HG03039 (cell line): ENCODE data around the gene COL9A1.

Source experiments
- ATAC-seq: cut with Tn5 transposase; IDR thresholded peaks from one replicate; pipeline ENCODE4 v1.9.1; 2021; ENCODE audit warnings: mild to moderate bottlenecking, moderate library complexity; ENCODE audit not compliant: unreplicated experiment

Gene COL9A1

DNA sequence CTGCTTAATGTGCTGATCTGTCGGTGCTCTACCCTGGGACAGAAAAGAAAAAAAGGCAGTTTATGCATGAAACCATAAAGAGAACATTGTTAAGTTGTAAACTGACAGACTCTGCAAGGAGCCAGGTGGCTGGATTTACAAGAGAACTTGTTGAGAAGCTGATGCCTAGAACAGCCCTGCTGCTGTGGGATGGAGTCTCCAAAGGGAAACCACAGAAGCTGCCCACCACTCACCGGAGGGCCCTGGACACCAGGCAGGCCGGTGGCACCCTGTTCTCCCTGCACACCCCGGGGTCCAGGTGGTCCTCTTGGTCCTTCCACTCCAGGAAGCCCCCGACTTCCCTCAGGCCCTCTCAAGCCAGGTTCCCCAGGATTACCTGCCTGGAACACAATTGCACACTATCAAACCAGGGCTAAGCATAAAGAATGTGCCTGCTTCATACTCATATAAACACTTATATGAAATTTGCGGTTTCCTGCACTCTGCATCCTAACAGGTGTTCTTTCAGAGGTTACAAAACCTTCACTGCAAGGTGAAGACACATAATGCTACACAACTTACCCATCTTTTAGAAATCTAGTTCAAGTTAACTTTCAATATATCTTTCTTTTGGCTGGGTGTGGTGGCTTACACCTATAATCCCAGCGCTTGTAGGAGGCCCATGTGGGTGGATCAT lies 68.2 kb downstream of the COL9A1 start:
- ATAC-seq, result no peak

DNA sequence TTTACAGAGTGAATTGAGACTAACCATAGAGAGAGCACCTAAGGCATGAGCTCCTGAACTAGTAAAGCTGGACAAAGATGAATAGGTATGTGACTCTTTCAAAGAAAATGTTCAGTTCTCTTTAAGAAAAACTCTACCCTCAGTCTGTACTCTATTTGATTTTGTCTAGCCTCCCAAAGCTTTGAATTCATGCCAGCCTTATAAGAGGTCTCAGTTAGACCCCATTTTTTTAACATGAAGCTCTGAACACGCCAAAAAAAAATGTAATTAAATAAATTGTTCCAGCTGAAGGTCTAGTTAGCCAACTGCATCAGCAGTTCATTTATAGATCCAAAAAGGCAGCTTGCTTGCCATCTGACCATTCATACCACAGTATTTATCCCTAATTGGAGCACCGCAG lies 71.6 kb downstream of the COL9A1 start:
- no peak for ATAC-seq

DNA sequence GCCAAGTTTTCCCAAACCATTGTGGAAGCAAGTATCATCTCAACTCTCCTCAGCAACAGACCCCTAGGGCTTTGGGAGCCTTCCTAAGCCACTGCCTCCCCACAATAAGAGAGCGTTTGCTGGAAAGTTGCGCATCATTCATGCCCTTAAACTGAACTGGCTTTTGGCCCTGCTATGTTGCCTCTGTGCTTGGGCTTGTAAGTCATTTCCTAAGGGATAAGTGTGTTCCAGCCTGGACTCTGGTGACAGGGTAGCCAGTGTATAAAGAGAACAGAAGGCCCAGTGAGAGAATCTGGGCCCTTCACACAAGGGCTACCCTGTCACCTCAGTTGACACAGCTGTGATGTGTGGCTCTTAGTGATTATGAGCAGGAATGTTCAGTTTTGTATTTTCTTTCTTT lies 77.8 kb downstream of the COL9A1 start:
- ATAC-seq, result no peak

DNA sequence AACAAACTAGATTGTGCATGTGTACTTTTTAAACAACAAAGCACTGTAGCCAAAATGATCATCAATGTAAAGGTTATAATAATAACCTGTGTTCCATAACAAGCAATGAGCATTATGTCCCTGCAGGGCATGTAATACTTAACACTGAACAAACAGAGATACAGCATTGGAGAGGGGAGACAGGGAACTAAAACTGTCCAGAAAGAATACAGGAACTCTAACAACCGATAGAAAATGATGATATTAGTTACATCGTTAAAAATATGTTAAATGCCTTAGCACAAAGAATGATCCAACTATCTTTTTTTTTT lies 80.5 kb downstream of the COL9A1 start:
- ATAC-seq, result no peak

DNA sequence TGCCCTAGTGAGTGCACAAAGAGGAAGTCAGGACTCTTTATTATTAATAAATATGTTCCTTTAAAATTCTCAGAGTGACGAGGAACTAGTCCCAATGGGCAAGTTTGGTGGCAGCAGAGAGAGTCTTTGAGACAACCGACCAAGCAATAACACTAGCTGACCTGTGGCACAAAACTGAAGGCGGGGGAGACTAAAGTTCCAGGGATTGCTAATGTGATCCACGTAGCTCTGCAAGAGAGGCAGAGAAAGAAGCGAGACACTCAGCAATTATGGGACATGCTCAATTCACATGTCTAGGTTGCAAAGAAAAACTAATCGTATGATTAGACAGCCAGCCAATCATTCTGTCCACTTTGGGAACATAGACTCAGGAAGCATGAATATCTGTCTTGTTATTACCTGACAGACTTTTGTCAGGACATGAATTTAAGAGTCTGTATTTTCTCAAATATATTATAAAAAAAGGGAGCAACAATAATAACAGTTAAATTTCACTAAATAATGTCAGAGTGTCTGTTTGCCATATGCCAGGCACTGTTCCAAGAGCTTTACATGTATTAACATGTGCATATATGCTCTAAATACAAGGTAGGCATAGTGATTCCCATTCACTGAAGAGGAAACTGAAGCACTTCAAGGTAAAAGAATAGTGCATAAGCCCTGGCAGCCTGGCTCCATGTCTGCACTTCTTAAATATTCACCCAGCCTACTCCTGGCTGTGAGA lies 81.0 kb downstream of the COL9A1 start:
- ATAC-seq, result no peak

DNA sequence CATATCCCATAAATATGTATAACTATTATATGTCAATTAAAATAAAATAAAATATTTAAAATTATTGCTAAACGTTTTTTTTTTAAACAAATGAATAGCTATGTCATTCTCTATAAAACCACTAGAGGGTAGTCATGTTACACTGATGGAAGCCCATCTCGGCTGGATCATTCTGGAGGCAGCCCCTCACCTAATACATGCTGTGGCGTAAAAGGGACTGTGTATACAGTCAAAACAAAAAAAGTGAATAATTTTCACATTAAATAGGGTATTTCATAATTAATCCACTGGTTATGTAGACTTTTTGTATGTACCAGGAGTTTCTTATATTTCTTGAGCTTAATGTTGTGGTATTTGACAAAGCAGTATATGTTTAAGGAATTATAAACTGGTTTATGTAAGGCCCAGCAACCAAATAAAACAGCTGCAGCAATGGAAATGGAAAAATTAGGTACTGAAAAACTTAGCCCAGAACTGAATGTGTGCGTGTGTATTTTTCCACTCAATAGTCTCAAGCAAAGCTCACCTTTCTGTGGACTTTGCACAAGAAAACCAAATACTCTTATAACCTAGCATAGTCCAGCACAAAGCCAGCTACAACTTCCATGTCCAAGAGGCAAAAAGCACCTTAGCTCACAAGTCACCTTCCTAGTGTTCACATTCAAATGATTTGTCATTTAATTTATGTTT lies 81.7 kb downstream of the COL9A1 start:
- no peak for ATAC-seq

DNA sequence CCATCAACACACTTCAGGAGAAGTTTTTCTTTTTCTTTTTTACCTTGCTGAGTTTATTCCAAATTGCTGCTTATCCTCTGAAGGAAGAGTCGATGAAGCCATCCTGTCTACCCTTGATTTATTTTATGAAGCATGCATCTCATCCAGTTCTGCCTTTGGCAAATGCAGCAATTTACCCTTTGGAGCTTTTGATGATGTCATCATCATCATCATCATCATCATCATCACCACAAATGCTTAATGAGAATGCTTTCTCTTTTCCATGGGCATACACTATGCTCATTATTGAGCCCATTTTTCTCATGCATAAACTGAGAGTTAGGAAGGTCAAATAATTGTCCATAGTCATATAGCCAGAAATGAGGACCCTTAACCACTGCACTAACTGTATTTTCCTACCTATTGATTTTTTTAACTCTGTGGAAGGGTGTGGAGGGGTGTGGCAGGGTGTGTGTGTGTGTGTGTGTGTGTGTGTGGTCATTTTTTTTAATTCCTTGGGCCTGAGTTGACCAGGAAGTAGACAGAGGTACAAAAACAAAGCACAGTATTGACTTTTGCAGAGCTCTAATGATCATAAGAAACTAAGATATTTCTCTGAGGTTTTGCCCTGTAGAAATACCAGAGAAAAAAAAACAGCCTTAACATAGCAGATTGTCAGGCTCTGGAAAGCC lies 82.8 kb downstream of the COL9A1 start:
- ATAC-seq, result no peak

DNA sequence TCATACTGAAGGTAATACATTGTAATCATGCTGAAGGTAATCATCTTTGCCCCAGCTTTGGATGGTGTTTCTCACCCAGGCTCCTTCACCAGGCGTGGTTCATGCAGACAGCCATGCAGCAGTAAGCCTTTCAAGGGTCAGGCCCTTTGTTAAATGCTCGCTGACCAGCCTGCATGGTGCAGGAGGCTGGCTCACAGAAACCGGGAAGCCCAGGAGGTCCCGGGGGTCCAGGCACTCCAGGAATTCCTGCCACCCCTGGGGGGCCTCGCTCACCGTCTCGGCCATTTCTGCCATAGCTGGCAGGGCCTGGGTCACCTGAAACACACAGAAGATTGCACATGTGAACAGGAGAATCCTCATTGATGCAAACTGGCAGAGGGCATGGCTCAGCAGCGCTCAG lies 86.1 kb downstream of the COL9A1 start:
- ATAC-seq, result no peak

- no peak for ATAC-seq
These were observed 87.3 kb downstream of the COL9A1 start for GRCh38 chr6:70215460-70216108.

- no peak for ATAC-seq
These were observed 92.4 kb downstream of the COL9A1 start for GRCh38 chr6:70210462-70210861.

DNA sequence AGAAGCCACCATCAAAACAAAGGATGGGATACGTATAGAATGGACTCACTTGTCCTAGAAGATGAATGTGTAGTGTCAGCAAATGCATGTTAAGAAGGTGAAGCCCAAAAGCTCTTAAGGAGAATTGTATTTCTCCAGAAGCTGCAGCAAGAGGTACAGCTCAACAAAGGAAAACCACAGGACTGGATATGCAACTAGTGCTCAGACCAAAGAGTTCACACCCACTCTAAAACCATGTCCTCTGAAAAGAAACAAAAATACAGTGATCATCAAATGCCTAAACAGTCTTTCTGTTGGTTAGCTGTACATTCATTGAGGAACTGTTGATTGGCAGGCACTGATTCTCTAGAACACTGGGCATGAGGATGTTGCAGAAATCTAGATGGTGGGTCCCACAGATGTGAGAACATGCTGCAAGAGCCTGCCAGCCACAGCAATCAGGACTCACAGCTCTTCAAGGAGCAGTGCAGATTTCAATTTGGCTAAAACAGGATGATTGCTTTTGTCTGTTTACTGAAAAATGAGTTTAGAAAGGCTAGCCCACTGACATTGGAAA lies 94.6 kb downstream of the COL9A1 start:
- ATAC-seq, result no peak

- no peak for ATAC-seq
These were observed 104.1 kb downstream of the COL9A1 start for GRCh38 chr6:70198785-70199184.

DNA sequence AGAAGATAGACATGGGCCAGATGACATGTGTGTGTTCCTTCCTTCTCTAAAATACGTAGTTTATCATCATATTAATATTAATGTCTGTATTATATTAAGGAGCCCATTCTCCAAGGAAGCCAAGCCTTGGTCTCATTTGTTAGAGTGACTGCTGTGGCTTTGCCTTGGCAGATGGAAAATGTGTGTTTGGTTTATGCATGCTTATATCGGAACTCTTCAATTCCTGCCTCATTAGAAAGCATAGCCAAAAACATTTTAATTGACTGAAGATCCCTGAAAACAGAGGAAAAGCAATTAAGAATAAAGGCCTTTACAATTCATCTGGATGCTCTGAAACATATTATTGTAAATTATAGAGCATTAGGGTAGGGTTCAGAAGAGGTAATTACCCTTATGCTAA lies 106.4 kb downstream of the COL9A1 start:
- no peak for ATAC-seq

DNA sequence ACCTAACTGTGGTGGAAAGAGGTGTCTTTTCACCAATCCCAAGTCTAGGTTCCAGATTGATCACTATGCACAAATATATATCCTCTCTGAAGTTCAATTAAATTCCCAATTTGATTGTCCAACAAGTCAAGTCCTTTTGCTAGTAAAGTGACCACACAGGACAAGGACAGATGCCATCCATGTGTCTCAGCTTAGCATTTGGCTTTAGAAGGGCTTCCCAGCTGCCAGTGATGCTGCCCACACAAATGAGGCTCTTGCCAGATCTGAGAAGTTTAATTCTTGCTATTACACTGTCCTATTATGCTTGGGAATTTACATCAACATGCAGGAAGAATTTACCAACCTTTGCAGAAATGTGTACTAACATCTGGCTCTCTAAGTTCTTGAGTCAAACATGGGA lies 108.5 kb downstream of the COL9A1 start:
- no peak for ATAC-seq

DNA sequence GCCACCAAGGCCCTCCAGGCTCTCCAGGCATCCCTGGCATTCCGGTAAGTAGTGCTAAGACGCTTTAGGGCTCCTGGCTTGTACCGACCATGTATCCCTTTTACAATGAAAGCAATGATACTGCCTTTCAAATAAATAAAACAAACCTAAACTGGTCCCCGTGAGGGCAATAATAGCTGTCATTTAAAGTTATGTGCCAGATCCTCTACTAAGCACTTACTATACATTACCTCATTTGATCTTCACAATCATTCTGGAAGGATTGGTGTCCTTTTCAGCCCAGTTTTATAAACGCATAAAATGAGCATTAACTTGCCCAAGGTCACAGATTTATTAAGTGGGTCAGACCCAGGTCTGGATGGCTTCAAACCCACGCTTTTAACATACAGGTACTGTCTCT lies 114.7 kb downstream of the COL9A1 start:
- no peak for ATAC-seq

DNA sequence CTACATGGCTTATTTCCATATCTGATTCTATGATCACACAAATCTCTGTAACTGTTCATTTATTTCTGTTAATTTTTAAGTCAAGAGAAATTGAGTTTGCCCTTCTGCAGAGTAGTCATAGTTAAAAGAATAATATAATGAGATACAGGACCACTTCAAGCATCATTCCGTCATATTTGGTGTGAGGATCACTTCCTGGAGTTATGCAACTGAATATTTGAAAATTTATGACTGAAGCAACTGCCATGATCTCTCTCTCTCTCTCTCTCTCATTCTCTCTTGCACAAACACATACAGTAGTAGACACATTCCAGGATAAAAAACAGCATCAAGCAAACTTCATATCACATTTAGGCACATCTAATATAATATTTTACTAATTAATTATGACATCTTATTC lies 116.4 kb downstream of the COL9A1 start:
- ATAC-seq, result no peak

- ATAC-seq, result no peak
These were observed 118.2 kb downstream of the COL9A1 start for GRCh38 chr6:70184723-70185122.

GRCh38 chr6:70183538-70183937 lies 119.3 kb downstream of the COL9A1 start:
- ATAC-seq, result no peak

DNA sequence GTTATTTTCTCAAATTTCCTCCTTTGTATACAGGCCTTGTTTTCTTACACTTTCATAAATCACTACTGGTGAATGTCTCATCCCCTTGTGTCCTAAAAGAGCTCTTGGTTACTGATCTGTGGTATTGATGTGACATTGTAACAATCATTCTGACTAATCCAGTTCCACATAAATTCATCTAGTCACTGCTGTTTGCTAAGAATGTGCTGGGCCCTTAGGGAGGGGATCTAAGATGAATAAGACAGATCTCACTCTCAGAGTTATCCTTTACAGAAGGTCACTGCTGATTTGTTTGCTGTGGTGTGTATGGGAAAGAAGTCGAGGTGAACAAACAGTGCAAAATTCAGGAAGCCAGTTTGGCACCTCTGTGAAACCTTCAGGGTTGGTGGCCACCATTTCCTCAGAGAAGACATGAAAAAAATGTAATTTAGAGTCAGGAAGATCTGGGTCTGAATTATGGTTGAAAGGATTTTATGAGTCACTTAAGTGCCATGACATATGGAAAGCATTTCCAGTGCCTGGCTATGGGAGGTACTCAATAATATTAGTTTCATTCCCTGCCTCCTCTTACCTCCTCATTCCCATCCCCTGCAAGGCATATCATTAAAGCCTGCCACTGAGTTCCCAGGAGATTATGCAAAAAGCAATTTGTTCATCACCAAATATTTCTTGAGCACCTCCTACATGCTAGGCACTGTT lies 121.8 kb downstream of the COL9A1 start:
- ATAC-seq, result peak; percentile 68

- no peak for ATAC-seq
These were observed 122.5 kb downstream of the COL9A1 start for GRCh38 chr6:70180183-70180900.
